Fibroblast of lung (primary cell): Measurements from ENCODE around the gene CACNA2D3. TPM values are rescaled to one million over a fixed set of nuclear protein-coding genes. Genes with fewer than 3 reads are reported as not detected.

Experiments used
- DNase-seq, 2 donors: peaks; one replicate each; pipeline versions ENCODE4 v3.0.0 to v3.0.0-alpha.2; 2010; ENCODE audit warnings: low read depth in 2 of 2
- H2AFZ ChIP-seq: 2 replicates; pipeline ENCODE4 v1.5.1; 2012; ENCODE audit warnings: low read length, control low read depth, inconsistent platforms
- H3K27ac ChIP-seq: 2 replicates; pipeline ENCODE4 v1.5.1; 2011; ENCODE audit warnings: low read length, control low read depth; ENCODE audit not compliant: insufficient read depth
- H3K27me3 ChIP-seq: 2 replicates; pipeline ENCODE4 v1.5.1; 2011; ENCODE audit warnings: mild to moderate bottlenecking, low read length; ENCODE audit not compliant: control insufficient read depth, insufficient read depth
- H3K36me3 ChIP-seq: 2 replicates; pipeline ENCODE4 v1.5.1; 2011; ENCODE audit warnings: low read length; ENCODE audit not compliant: control insufficient read depth, insufficient read depth
- H3K4me1 ChIP-seq: 2 replicates; pipeline ENCODE4 v1.5.1; 2011; ENCODE audit warnings: low read length; ENCODE audit not compliant: control insufficient read depth, insufficient read depth; ENCODE audit errors: extremely low read depth
- H3K4me2 ChIP-seq: 2 replicates; pipeline ENCODE4 v1.5.1; 2011; ENCODE audit warnings: low read length, control low read depth; ENCODE audit not compliant: insufficient read depth; ENCODE audit errors: extremely low read depth
- H3K4me3 ChIP-seq, 4 experiments: fragments of 200-600 bp in 1 of 4; sonication (generic) in 1 of 4; replicated peaks in 1 of 4; 2 replicates each; pipeline ENCODE4 v1.5.1; 2011 to 2016; ENCODE audit warnings: low read length in 4 of 4, low read depth in 3 of 4, mild to moderate bottlenecking in 3 of 4, control low read depth in 2 of 4, inconsistent platforms in 1 of 4, mixed read lengths in 1 of 4; ENCODE audit not compliant: insufficient read depth in 1 of 4; ENCODE audit errors: control extremely low read depth in 1 of 4
- H3K79me2 ChIP-seq: 2 replicates; pipeline ENCODE4 v1.5.1; 2012; ENCODE audit warnings: mild to moderate bottlenecking, low read length, inconsistent platforms; ENCODE audit not compliant: control insufficient read depth, insufficient read depth
- H3K9ac ChIP-seq: 2 replicates; pipeline ENCODE4 v1.5.1; 2011; ENCODE audit warnings: mild to moderate bottlenecking, low read length, control low read depth; ENCODE audit not compliant: insufficient read depth
- H3K9me3 ChIP-seq: 2 replicates; pipeline ENCODE4 v1.5.1; 2012; ENCODE audit warnings: low read depth, low read length; ENCODE audit not compliant: control insufficient read depth, insufficient read depth
- H4K20me1 ChIP-seq: 2 replicates; pipeline ENCODE4 v1.5.1; 2011; ENCODE audit warnings: low read length; ENCODE audit not compliant: control insufficient read depth, insufficient read depth; ENCODE audit errors: extremely low read depth
- EZH2 ChIP-seq: IDR thresholded peaks from 2 replicates; pipeline ENCODE4 v1.5.1; 2012; ENCODE audit warnings: low read length, control low read depth, mild to moderate bottlenecking; ENCODE audit errors: missing control alignments
- polyA plus RNA-seq, 2 donors: library from polyadenylated mRNA; depleted of rRNA in 1 of 2; stranded (reverse) in 1 of 2; unstranded in 1 of 2; fragments of >200 nt; gene quantifications; 2 replicates each; pipeline ENCODE4 v1.2.1, GENCODE V29; 2011 to 2012; ENCODE audit warnings: missing spikeins in 1 of 2
- total RNA-seq: library from RNA; depleted of rRNA; stranded (reverse); fragments of >200 nt; gene quantifications from 2 replicates; pipeline ENCODE4 v1.2.1, GENCODE V29; 2014
- TF ChIP-seq, protein P1 (sequence below), 2 donors: IDR thresholded peaks in 1 of 2; conservative IDR thresholded peaks in 1 of 2; 1 replicate in 1 of 2; 2 replicates in 1 of 2; pipeline ENCODE4 v1.5.1; 2011 to 2012; ENCODE audit warnings: low read length in 2 of 2, control low read depth in 1 of 2, inconsistent platforms in 1 of 2, low read depth in 1 of 2, mild to moderate bottlenecking in 1 of 2

The CACNA2D3 gene
- total and polyA plus RNA-seq, 2 donors (not counting 1 experiment from before 2014, with no cell fraction given), result 1.8 to 11.5 TPM

DNA sequence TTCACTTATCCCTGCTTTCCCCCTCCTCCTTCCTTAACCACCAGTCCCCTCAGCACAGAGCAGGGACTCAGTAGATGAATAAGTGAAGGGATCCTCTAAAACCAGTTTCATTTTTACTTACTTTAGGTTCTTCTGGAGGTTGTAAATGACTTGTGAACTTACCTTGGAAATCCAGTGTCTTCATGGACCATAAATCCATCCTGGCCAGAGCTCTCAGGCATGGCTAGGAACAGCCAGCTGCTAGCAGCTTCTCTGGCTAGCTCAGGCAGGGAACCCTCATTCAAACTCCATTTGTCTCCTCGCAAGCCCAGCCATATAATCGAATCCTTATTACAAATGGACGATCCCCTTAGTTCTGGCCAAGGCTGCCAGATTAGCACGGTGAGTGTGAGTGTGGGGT lies 727.0 kb downstream of the CACNA2D3 start:
- Histone ChIP-seq H3K9me3 (no peaks in the 10 kb centered on the region), H2AFZ (no peak overlapping the region), H4K20me1 (no peaks in the 10 kb centered on the region), H3K27ac (no peak overlapping the region), H3K4me3 (no peak overlapping the region), H3K79me2 (no peaks in the 10 kb centered on the region), H3K4me1 (no peaks in the 10 kb centered on the region), H3K9ac (no peak overlapping the region), H3K27me3 (peaks cover 2% of the 10 kb centered on the region), H3K36me3 (no peaks in the 10 kb centered on the region), H3K4me2 (no peak overlapping the region)
- no peak for TF ChIP-seq EZH2
- TF ChIP-seq, protein P1, sequence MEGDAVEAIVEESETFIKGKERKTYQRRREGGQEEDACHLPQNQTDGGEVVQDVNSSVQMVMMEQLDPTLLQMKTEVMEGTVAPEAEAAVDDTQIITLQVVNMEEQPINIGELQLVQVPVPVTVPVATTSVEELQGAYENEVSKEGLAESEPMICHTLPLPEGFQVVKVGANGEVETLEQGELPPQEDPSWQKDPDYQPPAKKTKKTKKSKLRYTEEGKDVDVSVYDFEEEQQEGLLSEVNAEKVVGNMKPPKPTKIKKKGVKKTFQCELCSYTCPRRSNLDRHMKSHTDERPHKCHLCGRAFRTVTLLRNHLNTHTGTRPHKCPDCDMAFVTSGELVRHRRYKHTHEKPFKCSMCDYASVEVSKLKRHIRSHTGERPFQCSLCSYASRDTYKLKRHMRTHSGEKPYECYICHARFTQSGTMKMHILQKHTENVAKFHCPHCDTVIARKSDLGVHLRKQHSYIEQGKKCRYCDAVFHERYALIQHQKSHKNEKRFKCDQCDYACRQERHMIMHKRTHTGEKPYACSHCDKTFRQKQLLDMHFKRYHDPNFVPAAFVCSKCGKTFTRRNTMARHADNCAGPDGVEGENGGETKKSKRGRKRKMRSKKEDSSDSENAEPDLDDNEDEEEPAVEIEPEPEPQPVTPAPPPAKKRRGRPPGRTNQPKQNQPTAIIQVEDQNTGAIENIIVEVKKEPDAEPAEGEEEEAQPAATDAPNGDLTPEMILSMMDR (conservative IDR thresholded peaks at IDR 0.05 in 1 of 2, IDR thresholded peaks at IDR 0.05 in 1 of 2; ENCODE audit: low read depth in 1 of 2, low read length in 2 of 2), result no peak
- no peak for DNase-seq

DNA sequence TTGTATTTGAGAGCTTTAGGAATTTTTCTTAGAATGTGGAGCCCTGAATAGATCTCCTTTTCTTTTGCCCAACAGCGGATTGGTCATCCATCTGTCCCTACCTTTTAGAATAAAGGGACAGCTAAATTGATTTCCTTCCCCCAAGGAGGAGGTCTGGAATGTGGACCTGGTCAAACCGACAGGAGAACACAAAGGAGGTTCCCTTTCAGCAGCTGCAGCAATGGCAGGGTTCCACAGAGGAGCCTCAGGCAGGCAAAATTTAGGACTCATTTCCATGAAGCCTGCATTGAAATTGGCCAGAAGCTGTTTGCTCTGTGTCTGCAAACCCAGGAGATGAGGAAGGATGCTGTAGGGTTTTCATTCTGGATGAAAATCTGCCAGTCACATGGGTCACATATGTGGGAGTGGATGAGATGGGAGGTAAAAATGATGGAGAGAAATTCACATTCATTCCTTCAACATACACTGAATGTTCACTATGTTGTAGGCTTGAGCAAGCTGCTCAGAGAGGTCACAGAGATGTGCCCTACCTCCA lies 728.2 kb downstream of the CACNA2D3 start:
- Histone ChIP-seq H3K4me3 (no peak overlapping the region), H3K4me1 (no peaks in the 10 kb centered on the region), H3K27me3 (peaks cover 2% of the 10 kb centered on the region), H2AFZ (no peak overlapping the region), H3K9ac (no peak overlapping the region), H3K4me2 (no peak overlapping the region), H3K36me3 (no peaks in the 10 kb centered on the region), H3K9me3 (no peaks in the 10 kb centered on the region), H4K20me1 (no peaks in the 10 kb centered on the region), H3K79me2 (no peaks in the 10 kb centered on the region), H3K27ac (no peak overlapping the region)
- no peak for TF ChIP-seq EZH2
- TF ChIP-seq, protein P1 (conservative IDR thresholded peaks at IDR 0.05 in 1 of 2, IDR thresholded peaks at IDR 0.05 in 1 of 2; ENCODE audit: low read depth in 1 of 2, low read length in 2 of 2), result no peak
- no peak for DNase-seq

DNA sequence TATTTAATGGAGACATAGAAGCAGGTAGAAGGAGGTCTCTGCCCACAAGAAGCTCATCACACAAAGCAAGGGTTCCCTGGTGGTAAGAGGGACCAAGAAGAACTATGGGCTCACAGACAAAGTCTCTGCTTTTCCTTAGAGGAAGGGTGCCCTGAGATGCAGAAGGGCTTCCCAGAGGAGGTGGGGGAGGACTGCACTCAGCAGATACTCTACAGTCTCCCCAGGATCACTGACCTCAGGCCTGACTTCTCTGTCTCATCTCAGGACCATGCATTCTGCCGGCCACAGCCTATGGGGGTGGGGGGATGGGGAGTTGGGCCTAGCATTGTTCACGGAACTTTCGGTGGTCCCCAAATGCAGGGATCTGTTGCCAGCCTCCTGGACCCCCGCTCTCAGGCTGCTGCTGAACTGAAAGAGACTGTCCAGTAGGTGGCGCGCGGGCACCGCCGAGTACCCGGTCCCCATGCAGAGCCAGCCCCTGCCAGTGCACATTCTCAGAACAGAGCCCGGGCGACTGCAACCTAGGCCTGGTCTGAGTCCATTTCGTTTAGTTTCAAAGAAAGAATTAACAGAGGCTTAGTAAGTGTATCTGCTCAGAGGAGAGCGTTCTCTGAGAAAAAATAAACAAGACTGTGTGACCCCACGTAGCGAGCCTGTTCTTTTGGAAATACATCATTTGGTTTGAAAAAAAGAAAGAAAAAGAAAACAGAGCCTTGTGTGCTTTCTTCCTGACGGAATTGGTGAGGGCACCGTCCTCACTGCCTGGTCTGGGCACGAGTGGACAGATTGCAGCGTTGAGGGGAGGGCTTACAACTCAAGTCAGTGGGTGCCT lies 731.4 kb downstream of the CACNA2D3 start:
- Histone ChIP-seq H3K4me3 (no peak overlapping the region), H3K9ac (no peak overlapping the region), H3K9me3 (no peaks in the 10 kb centered on the region), H2AFZ (no peak overlapping the region), H3K4me2 (no peak overlapping the region), H4K20me1 (no peaks in the 10 kb centered on the region), H3K27ac (no peak overlapping the region), H3K36me3 (no peaks in the 10 kb centered on the region), H3K4me1 (peaks cover 5% of the 10 kb centered on the region), H3K79me2 (no peaks in the 10 kb centered on the region), H3K27me3 (peaks cover 2% of the 10 kb centered on the region)
- TF ChIP-seq, protein P1 (conservative IDR thresholded peaks at IDR 0.05 in 1 of 2, IDR thresholded peaks at IDR 0.05 in 1 of 2; ENCODE audit: low read depth in 1 of 2, low read length in 2 of 2), result peak; percentile 71 to 76
- TF ChIP-seq EZH2, result no peak
- peak; percentile 61 to 70 for DNase-seq
